ENCODE results near the gene TRAF6. TPM values are rescaled to one million over a fixed set of nuclear protein-coding genes. Genes with fewer than 3 reads are reported as not detected.

TRAF6 gene
- total and polyA plus RNA-seq, 10 of the 15 experiments (the other 5 are each of a cell fraction or from before 2014, with no cell fraction given) = 1.4 to 10.9 (median 7.0) TPM

DNA sequence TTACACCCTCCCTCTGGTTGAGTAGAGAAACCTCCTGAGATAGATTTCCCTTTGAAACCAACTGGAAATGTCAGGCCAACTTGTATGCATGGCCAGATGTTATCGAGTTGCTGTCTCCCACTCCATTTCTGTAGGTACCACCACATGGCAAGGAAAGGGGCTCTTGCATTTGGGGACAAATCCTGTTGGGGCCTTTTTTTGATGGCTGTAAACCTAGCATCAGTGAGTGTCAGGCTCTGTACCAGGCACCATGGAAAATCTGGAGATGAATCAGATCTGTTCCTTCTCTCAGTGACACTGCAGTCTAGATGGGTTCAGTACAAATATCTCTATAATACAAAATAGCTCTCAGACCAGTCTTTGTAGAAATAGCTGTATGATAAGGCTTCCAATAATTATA is 58.4 kb downstream of the TRAF6 start:
- H3K4me1 ChIP-seq (ENCODE audit: control insufficient read depth, insufficient read depth, low read length) = peaks cover 12% of the 10 kb centered on the region
- H3K9ac ChIP-seq (ENCODE audit: control insufficient read depth, insufficient read depth, low read length) = no peak overlapping the region
- ATAC-seq (no peak), FAIRE-seq (no peak), DNase-seq (ENCODE audit: low read depth, low spot score) (no peak)
- WGBS (ENCODE audit: insufficient coverage, insufficient replicate concordance, low lambda C conversion rate, missing lambda C conversion rate) = 46% methylated on average over 1 of the region's 1 CpG
- SMC1A ChIA-PET (ENCODE audit: uncharacterized antibody, unreplicated experiment) = interaction anchor here (1.0 to 1.8 kb wide), 3 partner anchors 25 to 41 kb away, joined by 3 to 4 read pairs (median 4); no protein-coding TSS in a partner anchor
- no peaks in the 10 kb centered on the region for H3K9me3 ChIP-seq (replicated peaks; ENCODE audit: control insufficient read depth, insufficient read depth, low read length)
- no peak overlapping the region for H3K4me3 ChIP-seq
- intact Hi-C loops (cut with micrococcal nuclease; ENCODE audit: unreplicated experiment) = no loop called here
- no peaks in the 10 kb centered on the region for H4K20me1 ChIP-seq (ENCODE audit: control insufficient read depth, insufficient read depth)
- H2AFZ ChIP-seq (ENCODE audit: control insufficient read depth, low read depth, low read length) = no peak overlapping the region
- in situ Hi-C loops (cut with MboI) = no loop called here
- no peaks in the 10 kb centered on the region for H3K27me3 ChIP-seq (replicated peaks in 1 of 2; ENCODE audit: control insufficient read depth in 2 of 2, insufficient read depth in 2 of 2, low read length in 1 of 2)
- no peaks in the 10 kb centered on the region for H3K36me3 ChIP-seq (ENCODE audit: control insufficient read depth in 2 of 2, insufficient read depth in 2 of 2, low read length in 1 of 2)
- RAD21 ChIA-PET (ENCODE audit: unreplicated experiment) = interaction anchor here (1.1 to 1.3 kb wide), 2 partner anchors 27 to 41 kb away, joined by 3 to 4 read pairs; no protein-coding TSS in a partner anchor
- POLR2A ChIA-PET = no interaction called here
- CTCF ChIA-PET = interaction anchor here (0.7 to 2.9 kb wide), 4 partner anchors 27 to 159 kb away, joined by 4 to 10 read pairs (median 7); no protein-coding TSS in a partner anchor
- H3K4me2 ChIP-seq (ENCODE audit: control insufficient read depth, insufficient read depth) = no peak overlapping the region
- H3K79me2 ChIP-seq (ENCODE audit: control insufficient read depth, insufficient read depth, low read length) = no peaks in the 10 kb centered on the region
- no peak overlapping the region for H3K27ac ChIP-seq (ENCODE audit: control insufficient read depth, insufficient read depth)
- no TSS peak for BruUV-seq (replicated peaks)
- TF ChIP-seq MYB (IDR thresholded peaks at IDR 0.05; ENCODE audit: borderline replicate concordance, low read depth, low read length) = no peak
- no peak for TF ChIP-seq SIX5 (IDR thresholded peaks at IDR 0.05; ENCODE audit: low read depth, low read length, severe bottlenecking)
- no peak for TF ChIP-seq BCL11A (IDR thresholded peaks at IDR 0.05; ENCODE audit: low read depth, low read length)
- TF ChIP-seq HDAC2 (IDR thresholded peaks at IDR 0.05) = no peak
- no peak for TF ChIP-seq PAX5 (IDR thresholded peaks at IDR 0.05; ENCODE audit: borderline replicate concordance, low read depth, low read length)
- TF ChIP-seq, protein P1, sequence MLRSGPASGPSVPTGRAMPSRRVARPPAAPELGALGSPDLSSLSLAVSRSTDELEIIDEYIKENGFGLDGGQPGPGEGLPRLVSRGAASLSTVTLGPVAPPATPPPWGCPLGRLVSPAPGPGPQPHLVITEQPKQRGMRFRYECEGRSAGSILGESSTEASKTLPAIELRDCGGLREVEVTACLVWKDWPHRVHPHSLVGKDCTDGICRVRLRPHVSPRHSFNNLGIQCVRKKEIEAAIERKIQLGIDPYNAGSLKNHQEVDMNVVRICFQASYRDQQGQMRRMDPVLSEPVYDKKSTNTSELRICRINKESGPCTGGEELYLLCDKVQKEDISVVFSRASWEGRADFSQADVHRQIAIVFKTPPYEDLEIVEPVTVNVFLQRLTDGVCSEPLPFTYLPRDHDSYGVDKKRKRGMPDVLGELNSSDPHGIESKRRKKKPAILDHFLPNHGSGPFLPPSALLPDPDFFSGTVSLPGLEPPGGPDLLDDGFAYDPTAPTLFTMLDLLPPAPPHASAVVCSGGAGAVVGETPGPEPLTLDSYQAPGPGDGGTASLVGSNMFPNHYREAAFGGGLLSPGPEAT (IDR thresholded peaks at IDR 0.05; ENCODE audit: low read depth) = no peak
- TF ChIP-seq, protein P2, sequence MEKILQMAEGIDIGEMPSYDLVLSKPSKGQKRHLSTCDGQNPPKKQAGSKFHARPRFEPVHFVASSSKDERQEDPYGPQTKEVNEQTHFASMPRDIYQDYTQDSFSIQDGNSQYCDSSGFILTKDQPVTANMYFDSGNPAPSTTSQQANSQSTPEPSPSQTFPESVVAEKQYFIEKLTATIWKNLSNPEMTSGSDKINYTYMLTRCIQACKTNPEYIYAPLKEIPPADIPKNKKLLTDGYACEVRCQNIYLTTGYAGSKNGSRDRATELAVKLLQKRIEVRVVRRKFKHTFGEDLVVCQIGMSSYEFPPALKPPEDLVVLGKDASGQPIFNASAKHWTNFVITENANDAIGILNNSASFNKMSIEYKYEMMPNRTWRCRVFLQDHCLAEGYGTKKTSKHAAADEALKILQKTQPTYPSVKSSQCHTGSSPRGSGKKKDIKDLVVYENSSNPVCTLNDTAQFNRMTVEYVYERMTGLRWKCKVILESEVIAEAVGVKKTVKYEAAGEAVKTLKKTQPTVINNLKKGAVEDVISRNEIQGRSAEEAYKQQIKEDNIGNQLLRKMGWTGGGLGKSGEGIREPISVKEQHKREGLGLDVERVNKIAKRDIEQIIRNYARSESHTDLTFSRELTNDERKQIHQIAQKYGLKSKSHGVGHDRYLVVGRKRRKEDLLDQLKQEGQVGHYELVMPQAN (conservative IDR thresholded peaks at IDR 0.05) = no peak
- no peak for TF ChIP-seq MTA2 (IDR thresholded peaks at IDR 0.05; ENCODE audit: low read depth)
- TF ChIP-seq YBX1 (IDR thresholded peaks at IDR 0.05) = no peak
- no peak for TF ChIP-seq POLR2A (IDR thresholded peaks at IDR 0.05; ENCODE audit: low read depth, low read length)
- no peak for TF ChIP-seq CHD2 (IDR thresholded peaks at IDR 0.05; ENCODE audit: borderline replicate concordance, low read depth, low read length)
- no peak for TF ChIP-seq STAT1 (conservative IDR thresholded peaks at IDR 0.05)
- TF ChIP-seq, protein P3, sequence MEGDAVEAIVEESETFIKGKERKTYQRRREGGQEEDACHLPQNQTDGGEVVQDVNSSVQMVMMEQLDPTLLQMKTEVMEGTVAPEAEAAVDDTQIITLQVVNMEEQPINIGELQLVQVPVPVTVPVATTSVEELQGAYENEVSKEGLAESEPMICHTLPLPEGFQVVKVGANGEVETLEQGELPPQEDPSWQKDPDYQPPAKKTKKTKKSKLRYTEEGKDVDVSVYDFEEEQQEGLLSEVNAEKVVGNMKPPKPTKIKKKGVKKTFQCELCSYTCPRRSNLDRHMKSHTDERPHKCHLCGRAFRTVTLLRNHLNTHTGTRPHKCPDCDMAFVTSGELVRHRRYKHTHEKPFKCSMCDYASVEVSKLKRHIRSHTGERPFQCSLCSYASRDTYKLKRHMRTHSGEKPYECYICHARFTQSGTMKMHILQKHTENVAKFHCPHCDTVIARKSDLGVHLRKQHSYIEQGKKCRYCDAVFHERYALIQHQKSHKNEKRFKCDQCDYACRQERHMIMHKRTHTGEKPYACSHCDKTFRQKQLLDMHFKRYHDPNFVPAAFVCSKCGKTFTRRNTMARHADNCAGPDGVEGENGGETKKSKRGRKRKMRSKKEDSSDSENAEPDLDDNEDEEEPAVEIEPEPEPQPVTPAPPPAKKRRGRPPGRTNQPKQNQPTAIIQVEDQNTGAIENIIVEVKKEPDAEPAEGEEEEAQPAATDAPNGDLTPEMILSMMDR (IDR thresholded peaks at IDR 0.05 in 2 of 3, conservative IDR thresholded peaks at IDR 0.05 in 1 of 3; ENCODE audit: control insufficient read depth in 2 of 3, extremely low read depth in 1 of 3, insufficient read depth in 1 of 3, low read depth in 3 of 3, low read length in 3 of 3) = no peak
- TF ChIP-seq, protein P4, sequence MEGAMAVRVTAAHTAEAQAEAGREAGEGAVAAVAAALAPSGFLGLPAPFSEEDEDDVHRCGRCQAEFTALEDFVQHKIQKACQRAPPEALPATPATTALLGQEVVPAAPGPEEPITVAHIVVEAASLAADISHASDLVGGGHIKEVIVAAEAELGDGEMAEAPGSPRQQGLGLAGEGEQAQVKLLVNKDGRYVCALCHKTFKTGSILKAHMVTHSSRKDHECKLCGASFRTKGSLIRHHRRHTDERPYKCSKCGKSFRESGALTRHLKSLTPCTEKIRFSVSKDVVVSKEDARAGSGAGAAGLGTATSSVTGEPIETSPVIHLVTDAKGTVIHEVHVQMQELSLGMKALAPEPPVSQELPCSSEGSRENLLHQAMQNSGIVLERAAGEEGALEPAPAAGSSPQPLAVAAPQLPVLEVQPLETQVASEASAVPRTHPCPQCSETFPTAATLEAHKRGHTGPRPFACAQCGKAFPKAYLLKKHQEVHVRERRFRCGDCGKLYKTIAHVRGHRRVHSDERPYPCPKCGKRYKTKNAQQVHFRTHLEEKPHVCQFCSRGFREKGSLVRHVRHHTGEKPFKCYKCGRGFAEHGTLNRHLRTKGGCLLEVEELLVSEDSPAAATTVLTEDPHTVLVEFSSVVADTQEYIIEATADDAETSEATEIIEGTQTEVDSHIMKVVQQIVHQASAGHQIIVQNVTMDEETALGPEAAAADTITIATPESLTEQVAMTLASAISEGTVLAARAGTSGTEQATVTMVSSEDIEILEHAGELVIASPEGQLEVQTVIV (IDR thresholded peaks at IDR 0.05; ENCODE audit: borderline replicate concordance, partially characterized antibody) = no peak
- no peak for TF ChIP-seq BACH1 (IDR thresholded peaks at IDR 0.05; ENCODE audit: borderline replicate concordance)
- no peak for TF ChIP-seq NR2C1 (IDR thresholded peaks at IDR 0.05)
